DND-41 (cell line): ENCODE data around the gene ANTXR2.

Source experiments
- ATAC-seq: fragments of 200-7000 bp; cut with Tn5 transposase; 3 replicates; pipeline ENCODE4 v1.9.1; 2021; ENCODE audit warnings: low read depth; ENCODE audit not compliant: insufficient read depth
- DNase-seq: peaks from one replicate; pipeline ENCODE4 v3.0.0-alpha.2; 2020
- H2AFZ ChIP-seq: 2 replicates; pipeline ENCODE4 v1.6.0; 2012; ENCODE audit warnings: low read depth, low read length
- H3K27ac ChIP-seq: 2 replicates; pipeline ENCODE4 v1.5.1; 2012; ENCODE audit warnings: low read length, inconsistent platforms
- H3K27me3 ChIP-seq: fragments of 200-600 bp; sonication (generic); 2 replicates; pipeline ENCODE4 v1.6.0; 2012; ENCODE audit warnings: low read length, mild to moderate bottlenecking, inconsistent platforms; ENCODE audit not compliant: insufficient read depth, poor library complexity
- H3K36me3 ChIP-seq: 2 replicates; pipeline ENCODE4 v1.5.1; 2012; ENCODE audit warnings: low read length, inconsistent platforms; ENCODE audit not compliant: insufficient read depth
- H3K4me1 ChIP-seq: 2 replicates; pipeline ENCODE4 v1.5.1; 2012; ENCODE audit warnings: mild to moderate bottlenecking, low read length; ENCODE audit not compliant: insufficient read depth
- H3K4me2 ChIP-seq: 2 replicates; pipeline ENCODE4 v1.6.0; 2012; ENCODE audit warnings: mild to moderate bottlenecking, moderate library complexity, low read length, inconsistent platforms; ENCODE audit not compliant: insufficient read depth
- H3K4me3 ChIP-seq, 2 experiments: fragments of 200-600 bp in 1 of 2; shearing (Covaris generic) in 1 of 2; 2 replicates each; pipeline ENCODE4 v1.5.1; 2012 to 2016; ENCODE audit warnings: inconsistent platforms in 2 of 2, low read length in 2 of 2, mild to moderate bottlenecking in 2 of 2, low read depth in 1 of 2, moderate library complexity in 1 of 2
- H3K79me2 ChIP-seq: 2 replicates; pipeline ENCODE4 v1.6.0; 2012; ENCODE audit warnings: low read length, inconsistent platforms; ENCODE audit not compliant: insufficient read depth
- H3K9ac ChIP-seq: 2 replicates; pipeline ENCODE4 v1.6.0; 2012; ENCODE audit warnings: low read depth, mild to moderate bottlenecking, inconsistent platforms, low read length, moderate library complexity
- H3K9me3 ChIP-seq: 2 replicates; pipeline ENCODE4 v1.5.1; 2012; ENCODE audit warnings: low read length, moderate library complexity, mild to moderate bottlenecking, inconsistent platforms; ENCODE audit not compliant: insufficient read depth, severe bottlenecking
- H4K20me1 ChIP-seq: 2 replicates; pipeline ENCODE4 v1.6.0; 2012; ENCODE audit warnings: low read length; ENCODE audit not compliant: insufficient read depth
- EZH2 ChIP-seq: IDR thresholded peaks from 3 replicates; pipeline ENCODE4 v1.6.1; 2012; ENCODE audit warnings: borderline replicate concordance, low read depth, mild to moderate bottlenecking, moderate library complexity, low read length, inconsistent platforms; ENCODE audit not compliant: severe bottlenecking
- TF ChIP-seq, protein P1 (sequence below): IDR thresholded peaks from 2 replicates; pipeline ENCODE4 v1.5.1; 2012; ENCODE audit warnings: borderline replicate concordance, low read length, moderate library complexity, mild to moderate bottlenecking; ENCODE audit not compliant: poor library complexity, severe bottlenecking; ENCODE audit errors: extremely low read depth

The ANTXR2 gene

DNA sequence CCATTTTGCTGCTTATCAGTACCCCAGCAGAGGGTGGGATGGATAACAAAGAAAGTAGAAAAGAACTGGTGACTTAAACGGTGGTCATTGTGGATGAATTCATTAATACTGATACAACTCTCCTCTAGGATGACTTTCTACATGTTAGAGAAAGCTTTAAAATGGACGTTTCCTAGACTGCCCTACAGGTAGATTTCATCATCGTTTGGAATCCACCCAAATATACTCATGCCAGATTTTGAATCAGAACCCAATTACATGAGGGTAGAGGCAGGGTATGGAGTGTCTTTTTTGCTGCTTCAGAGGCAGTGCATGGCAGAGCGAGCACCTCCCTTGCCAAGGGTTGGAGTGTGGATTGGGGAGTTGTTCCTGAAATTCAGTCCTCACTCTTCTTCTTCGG, 13.3 kb upstream of the ANTXR2 start:
- Histone ChIP-seq H3K79me2 (no peaks in the 10 kb centered on the region), H3K9me3 (no peaks in the 10 kb centered on the region), H3K27me3 (no peaks in the 10 kb centered on the region), H3K4me1 (no peaks in the 10 kb centered on the region), H2AFZ (no peak overlapping the region), H3K4me3 (no peak overlapping the region), H3K36me3 (no peaks in the 10 kb centered on the region), H3K4me2 (no peak overlapping the region), H3K9ac (no peak overlapping the region), H3K27ac (no peak overlapping the region), H4K20me1 (no peaks in the 10 kb centered on the region)
- DNase-seq (no peak), ATAC-seq (no peak)
- no peak for TF ChIP-seq EZH2

- H3K4me2 ChIP-seq = no peak overlapping the region
- no peaks in the 10 kb centered on the region for H3K27me3 ChIP-seq
- H3K4me3 ChIP-seq = no peak overlapping the region
- peaks cover 2% of the 10 kb centered on the region; the same call in 1 of the 2 replicates for H3K4me1 ChIP-seq
- no peak for DNase-seq
- ATAC-seq = no peak
- no peak overlapping the region for H3K9ac ChIP-seq
- no peaks in the 10 kb centered on the region for H3K9me3 ChIP-seq
- no peak overlapping the region for H2AFZ ChIP-seq
- H3K36me3 ChIP-seq = no peaks in the 10 kb centered on the region
- H4K20me1 ChIP-seq = no peaks in the 10 kb centered on the region
- H3K79me2 ChIP-seq = no peaks in the 10 kb centered on the region
- TF ChIP-seq EZH2 = no peak
- TF ChIP-seq, protein P1, sequence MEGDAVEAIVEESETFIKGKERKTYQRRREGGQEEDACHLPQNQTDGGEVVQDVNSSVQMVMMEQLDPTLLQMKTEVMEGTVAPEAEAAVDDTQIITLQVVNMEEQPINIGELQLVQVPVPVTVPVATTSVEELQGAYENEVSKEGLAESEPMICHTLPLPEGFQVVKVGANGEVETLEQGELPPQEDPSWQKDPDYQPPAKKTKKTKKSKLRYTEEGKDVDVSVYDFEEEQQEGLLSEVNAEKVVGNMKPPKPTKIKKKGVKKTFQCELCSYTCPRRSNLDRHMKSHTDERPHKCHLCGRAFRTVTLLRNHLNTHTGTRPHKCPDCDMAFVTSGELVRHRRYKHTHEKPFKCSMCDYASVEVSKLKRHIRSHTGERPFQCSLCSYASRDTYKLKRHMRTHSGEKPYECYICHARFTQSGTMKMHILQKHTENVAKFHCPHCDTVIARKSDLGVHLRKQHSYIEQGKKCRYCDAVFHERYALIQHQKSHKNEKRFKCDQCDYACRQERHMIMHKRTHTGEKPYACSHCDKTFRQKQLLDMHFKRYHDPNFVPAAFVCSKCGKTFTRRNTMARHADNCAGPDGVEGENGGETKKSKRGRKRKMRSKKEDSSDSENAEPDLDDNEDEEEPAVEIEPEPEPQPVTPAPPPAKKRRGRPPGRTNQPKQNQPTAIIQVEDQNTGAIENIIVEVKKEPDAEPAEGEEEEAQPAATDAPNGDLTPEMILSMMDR = no peak
- no peak overlapping the region for H3K27ac ChIP-seq
Observed at GRCh38 chr4:80085081-80085480, 12.1 kb upstream of the ANTXR2 start.

- H3K9ac ChIP-seq = no peak overlapping the region
- H3K36me3 ChIP-seq = no peaks in the 10 kb centered on the region
- H3K27ac ChIP-seq = no peak overlapping the region
- H3K27me3 ChIP-seq = no peaks in the 10 kb centered on the region
- H2AFZ ChIP-seq = no peak overlapping the region
- DNase-seq (no peak), ATAC-seq (no peak)
- H3K79me2 ChIP-seq = no peaks in the 10 kb centered on the region
- TF ChIP-seq, protein P1 = no peak
- no peak for TF ChIP-seq EZH2
- no peak overlapping the region for H3K4me2 ChIP-seq
- no peaks in the 10 kb centered on the region for H3K9me3 ChIP-seq
- no peaks in the 10 kb centered on the region for H4K20me1 ChIP-seq
- peaks cover 14% of the 10 kb centered on the region for H3K4me1 ChIP-seq
- H3K4me3 ChIP-seq = no peak overlapping the region
Observed at GRCh38 chr4:80082693-80083092, 9.7 kb upstream of the ANTXR2 start.

DNA sequence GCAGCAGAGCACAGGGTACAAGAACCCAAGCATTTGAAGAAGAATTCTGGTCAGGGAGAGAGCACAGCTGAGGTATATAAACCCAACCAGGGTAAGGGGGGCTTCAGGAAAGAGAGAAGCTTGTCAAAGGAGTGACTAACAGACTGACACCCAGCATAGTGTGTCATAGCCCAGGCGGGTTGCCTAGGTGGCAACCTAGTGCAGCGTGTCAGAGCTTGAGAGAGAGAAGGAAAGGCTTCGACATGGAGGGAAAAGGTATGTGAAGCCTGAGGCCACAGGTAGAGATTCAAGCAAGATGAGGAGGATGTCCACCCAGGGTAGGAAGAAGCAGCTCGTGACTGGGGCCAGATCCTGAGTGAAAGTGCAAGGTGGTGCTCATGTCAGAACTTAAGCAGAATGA, 8.5 kb upstream of the ANTXR2 start:
- Histone ChIP-seq H3K4me1 (peaks cover 14% of the 10 kb centered on the region), H3K27me3 (no peaks in the 10 kb centered on the region), H4K20me1 (no peaks in the 10 kb centered on the region), H3K36me3 (no peaks in the 10 kb centered on the region), H3K4me2 (no peak overlapping the region), H3K27ac (no peak overlapping the region), H3K9ac (no peak overlapping the region), H3K4me3 (no peak overlapping the region), H2AFZ (peak overlapping the region; percentile 14; the same call in 1 of the 2 replicates), H3K79me2 (no peaks in the 10 kb centered on the region), H3K9me3 (no peaks in the 10 kb centered on the region)
- ATAC-seq (0 out of 3 replicates have a peak, but pooled peaks have one; percentile 39), DNase-seq (no peak)
- TF ChIP-seq, protein P1 = no peak
- no peak for TF ChIP-seq EZH2
